HG03095 (cell line): ENCODE results near the gene ZMYM4.
"Not testable (repeated sequence)": the region's sequence is repeated elsewhere in the genome, so short reads cannot be mapped to it uniquely, and the experiment has no call there.

Experiments
- ATAC-seq: cut with Tn5 transposase; IDR thresholded peaks from one replicate; pipeline ENCODE4 v1.9.1; 2021; ENCODE audit warnings: moderate library complexity; ENCODE audit not compliant: unreplicated experiment

The ZMYM4 gene

GRCh38 chr1:35449334-35450008 lies 181.0 kb downstream of the ZMYM4 start:
- ATAC-seq: no peak

- ATAC-seq: no peak
These were observed 182.6 kb downstream of the ZMYM4 start for GRCh38 chr1:35451125-35451528.

- ATAC-seq: no peak
These were observed 183.7 kb downstream of the ZMYM4 start for GRCh38 chr1:35452106-35452774.

- no peak for ATAC-seq
These were observed 184.5 kb downstream of the ZMYM4 start for GRCh38 chr1:35453031-35453430.

GRCh38 chr1:35454176-35454575 lies 185.7 kb downstream of the ZMYM4 start:
- ATAC-seq: no peak

GRCh38 chr1:35454616-35455015 lies 186.1 kb downstream of the ZMYM4 start:
- ATAC-seq: no peak

GRCh38 chr1:35460796-35461195 lies 192.3 kb downstream of the ZMYM4 start:
- no peak for ATAC-seq

- no peak for ATAC-seq
These were observed 193.6 kb downstream of the ZMYM4 start for GRCh38 chr1:35461966-35462651.

- ATAC-seq: no peak
These were observed 194.7 kb downstream of the ZMYM4 start for GRCh38 chr1:35463232-35463631.

GRCh38 chr1:35463749-35464148 lies 195.2 kb downstream of the ZMYM4 start:
- ATAC-seq: not testable (repeated sequence)

GRCh38 chr1:35466120-35466519 lies 197.6 kb downstream of the ZMYM4 start:
- ATAC-seq: no peak

- no peak for ATAC-seq
These were observed 202.6 kb downstream of the ZMYM4 start for GRCh38 chr1:35470977-35471613.
